ENCODE measurements around the gene CRHR1.

- TF ChIP-seq CTCF (conservative IDR thresholded peaks at IDR 0.05; ENCODE audit: low read depth, low read length) (no peak), EZH2 (IDR thresholded peaks at IDR 0.05; ENCODE audit: low read length, unreplicated experiment) (no peak), EZH2phosphoT487 (IDR thresholded peaks at IDR 0.05; ENCODE audit: borderline replicate concordance, low read length) (no peak)
These were observed 22.1 kb upstream of the CRHR1 start for GRCh38 chr17:45761957-45762565.

All from PC-3 (cell line).